Measurements from ENCODE around the gene PLLP.

PLLP gene

DNA sequence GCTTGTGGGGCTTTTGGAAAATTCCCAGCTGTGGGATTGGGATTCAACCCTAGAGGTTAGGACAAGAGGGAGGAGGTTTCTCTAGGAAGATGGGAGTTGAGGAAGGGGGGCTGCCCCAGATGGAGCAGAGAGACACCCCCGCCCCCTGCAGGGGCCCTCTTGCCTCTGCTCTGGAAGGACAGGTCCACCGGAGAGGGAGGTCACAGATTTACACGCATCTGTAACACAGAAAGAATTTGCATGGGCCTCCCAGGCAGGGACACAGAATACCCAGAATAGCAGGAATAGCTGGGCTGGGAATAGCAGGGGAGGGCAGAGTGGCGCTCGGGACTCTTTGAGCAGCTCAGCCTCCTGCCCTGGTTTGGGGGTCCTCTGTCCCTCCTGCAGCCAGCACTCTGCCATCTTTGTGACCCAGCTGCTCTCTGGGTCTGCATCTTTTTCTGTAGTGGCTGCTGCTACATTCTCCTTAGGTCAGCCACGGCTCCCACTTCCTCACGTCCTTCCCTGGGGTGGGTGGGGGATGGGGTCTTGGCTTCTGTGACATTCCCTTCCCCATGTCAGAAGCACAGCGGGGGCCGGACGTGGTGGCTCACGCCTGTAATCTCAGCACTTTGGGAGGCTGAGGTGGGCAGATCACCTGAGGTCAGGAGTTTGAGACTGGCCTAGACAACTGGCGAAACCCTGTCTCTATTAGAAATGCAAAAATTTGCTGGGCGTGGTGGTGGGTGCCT lies 33.9 kb upstream of the PLLP start:
- H3K9me3 ChIP-seq (ENCODE audit: insufficient read depth, low read length, severe bottlenecking), result no peaks in the 10 kb centered on the region
- no peak overlapping the region for H2AFZ ChIP-seq (ENCODE audit: low read depth, low read length)
- H4K20me1 ChIP-seq (ENCODE audit: insufficient read depth, low read length), result no peaks in the 10 kb centered on the region
- H3K4me3 ChIP-seq (ENCODE audit: low read depth in 1 of 2, low read length in 2 of 2), result no peak overlapping the region
- ATAC-seq (ENCODE audit: insufficient read depth, low read depth) (no peak), DNase-seq (no peak)
- no peak overlapping the region for H3K4me2 ChIP-seq (ENCODE audit: insufficient read depth, low read length)
- no peak overlapping the region for H3K9ac ChIP-seq (ENCODE audit: low read depth, low read length)
- no peaks in the 10 kb centered on the region for H3K36me3 ChIP-seq (ENCODE audit: insufficient read depth, low read length)
- TF ChIP-seq, protein P1, sequence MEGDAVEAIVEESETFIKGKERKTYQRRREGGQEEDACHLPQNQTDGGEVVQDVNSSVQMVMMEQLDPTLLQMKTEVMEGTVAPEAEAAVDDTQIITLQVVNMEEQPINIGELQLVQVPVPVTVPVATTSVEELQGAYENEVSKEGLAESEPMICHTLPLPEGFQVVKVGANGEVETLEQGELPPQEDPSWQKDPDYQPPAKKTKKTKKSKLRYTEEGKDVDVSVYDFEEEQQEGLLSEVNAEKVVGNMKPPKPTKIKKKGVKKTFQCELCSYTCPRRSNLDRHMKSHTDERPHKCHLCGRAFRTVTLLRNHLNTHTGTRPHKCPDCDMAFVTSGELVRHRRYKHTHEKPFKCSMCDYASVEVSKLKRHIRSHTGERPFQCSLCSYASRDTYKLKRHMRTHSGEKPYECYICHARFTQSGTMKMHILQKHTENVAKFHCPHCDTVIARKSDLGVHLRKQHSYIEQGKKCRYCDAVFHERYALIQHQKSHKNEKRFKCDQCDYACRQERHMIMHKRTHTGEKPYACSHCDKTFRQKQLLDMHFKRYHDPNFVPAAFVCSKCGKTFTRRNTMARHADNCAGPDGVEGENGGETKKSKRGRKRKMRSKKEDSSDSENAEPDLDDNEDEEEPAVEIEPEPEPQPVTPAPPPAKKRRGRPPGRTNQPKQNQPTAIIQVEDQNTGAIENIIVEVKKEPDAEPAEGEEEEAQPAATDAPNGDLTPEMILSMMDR (IDR thresholded peaks at IDR 0.05; ENCODE audit: borderline replicate concordance, extremely low read depth, low read length, poor library complexity, severe bottlenecking), result no peak
- TF ChIP-seq EZH2 (IDR thresholded peaks at IDR 0.05; ENCODE audit: borderline replicate concordance, low read depth, low read length, severe bottlenecking), result no peak
- H3K4me1 ChIP-seq (ENCODE audit: insufficient read depth, low read length), result no peaks in the 10 kb centered on the region
- peaks cover 2% of the 10 kb centered on the region for H3K27me3 ChIP-seq (ENCODE audit: insufficient read depth, low read length, poor library complexity)
- H3K79me2 ChIP-seq (ENCODE audit: insufficient read depth, low read length), result no peaks in the 10 kb centered on the region
- no peak overlapping the region for H3K27ac ChIP-seq (ENCODE audit: low read length)

DNA sequence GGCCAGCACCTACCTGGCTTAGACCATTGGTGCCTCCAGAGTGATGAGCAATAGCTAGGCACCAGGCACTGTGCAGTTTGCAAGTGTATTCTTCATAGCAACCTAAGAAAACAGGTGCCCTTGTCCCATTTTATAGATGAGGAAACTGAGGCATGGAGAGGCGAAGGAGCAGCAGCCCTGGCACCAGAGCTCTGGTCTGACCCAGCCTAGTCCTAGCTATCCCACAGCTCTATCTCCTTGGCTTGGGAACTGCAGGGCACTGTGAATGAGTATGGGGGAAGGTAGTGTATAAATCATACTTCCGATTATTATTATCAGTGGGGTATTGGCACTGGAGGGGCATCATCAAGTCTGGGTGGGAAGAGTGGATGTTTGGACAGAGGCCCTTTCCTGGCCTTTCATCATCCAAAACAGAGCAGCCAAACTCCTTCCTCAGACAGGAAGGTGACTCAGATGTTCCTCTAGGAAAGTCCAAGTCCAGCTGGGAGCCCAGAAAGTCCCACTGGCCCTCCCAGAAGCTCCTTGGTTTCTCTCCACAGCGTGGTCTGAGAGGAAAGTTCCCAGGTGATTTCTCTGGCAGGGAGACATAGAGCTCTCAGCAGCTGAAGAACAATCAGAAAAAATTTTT lies 32.0 kb upstream of the PLLP start:
- Histone ChIP-seq H4K20me1 (ENCODE audit: insufficient read depth, low read length) (no peaks in the 10 kb centered on the region), H3K9ac (ENCODE audit: low read depth, low read length) (no peak overlapping the region), H3K4me2 (ENCODE audit: insufficient read depth, low read length) (no peak overlapping the region), H3K36me3 (ENCODE audit: insufficient read depth, low read length) (no peaks in the 10 kb centered on the region), H3K27ac (ENCODE audit: low read length) (no peak overlapping the region), H3K27me3 (ENCODE audit: insufficient read depth, low read length, poor library complexity) (peaks cover 7% of the 10 kb centered on the region), H3K4me3 (ENCODE audit: low read depth in 1 of 2, low read length in 2 of 2) (no peak overlapping the region), H2AFZ (ENCODE audit: low read depth, low read length) (no peak overlapping the region), H3K9me3 (ENCODE audit: insufficient read depth, low read length, severe bottlenecking) (no peaks in the 10 kb centered on the region), H3K4me1 (ENCODE audit: insufficient read depth, low read length) (no peaks in the 10 kb centered on the region), H3K79me2 (ENCODE audit: insufficient read depth, low read length) (no peaks in the 10 kb centered on the region)
- no peak for ATAC-seq (ENCODE audit: insufficient read depth, low read depth)
- DNase-seq, result no peak
- TF ChIP-seq EZH2 (IDR thresholded peaks at IDR 0.05; ENCODE audit: borderline replicate concordance, low read depth, low read length, severe bottlenecking), result no peak
- TF ChIP-seq, protein P1 (IDR thresholded peaks at IDR 0.05; ENCODE audit: borderline replicate concordance, extremely low read depth, low read length, poor library complexity, severe bottlenecking), result no peak

DNA sequence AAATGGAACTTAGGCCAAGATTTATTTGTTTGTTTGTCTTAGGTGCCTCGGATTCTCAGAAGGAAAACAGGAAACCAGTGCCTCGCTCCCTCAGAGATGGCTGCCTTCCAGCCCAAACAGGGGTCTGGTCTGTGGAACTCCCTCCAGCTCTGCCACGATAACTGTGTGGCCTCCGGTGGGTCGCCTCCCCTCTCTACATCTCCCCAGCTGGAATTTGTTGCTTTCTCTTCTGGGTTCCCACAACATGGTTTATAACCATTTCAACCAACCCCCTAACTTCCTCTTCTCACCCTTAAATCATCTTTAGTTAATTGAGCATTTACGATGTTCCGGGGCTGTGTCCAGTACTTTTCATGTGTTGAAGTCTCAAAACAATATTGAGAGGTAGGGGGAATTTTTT lies 30.9 kb upstream of the PLLP start:
- H3K27me3 ChIP-seq (ENCODE audit: insufficient read depth, low read length, poor library complexity), result peaks cover 7% of the 10 kb centered on the region
- H3K4me3 ChIP-seq (ENCODE audit: low read depth in 1 of 2, low read length in 2 of 2), result no peak overlapping the region
- no peak overlapping the region for H3K27ac ChIP-seq (ENCODE audit: low read length)
- H3K36me3 ChIP-seq (ENCODE audit: insufficient read depth, low read length), result no peaks in the 10 kb centered on the region
- no peaks in the 10 kb centered on the region for H3K4me1 ChIP-seq (ENCODE audit: insufficient read depth, low read length)
- no peaks in the 10 kb centered on the region for H3K79me2 ChIP-seq (ENCODE audit: insufficient read depth, low read length)
- no peak overlapping the region for H3K9ac ChIP-seq (ENCODE audit: low read depth, low read length)
- no peak for DNase-seq
- TF ChIP-seq, protein P1 (IDR thresholded peaks at IDR 0.05; ENCODE audit: borderline replicate concordance, extremely low read depth, low read length, poor library complexity, severe bottlenecking), result no peak
- no peak for TF ChIP-seq EZH2 (IDR thresholded peaks at IDR 0.05; ENCODE audit: borderline replicate concordance, low read depth, low read length, severe bottlenecking)
- no peak for ATAC-seq (ENCODE audit: insufficient read depth, low read depth)
- no peak overlapping the region for H2AFZ ChIP-seq (ENCODE audit: low read depth, low read length)
- no peak overlapping the region for H3K4me2 ChIP-seq (ENCODE audit: insufficient read depth, low read length)
- no peaks in the 10 kb centered on the region for H4K20me1 ChIP-seq (ENCODE audit: insufficient read depth, low read length)
- no peaks in the 10 kb centered on the region for H3K9me3 ChIP-seq (ENCODE audit: insufficient read depth, low read length, severe bottlenecking)
